Measurements from ENCODE around the gene BAG3. TPM values are rescaled to one million over a fixed set of nuclear protein-coding genes. Genes with fewer than 3 reads are reported as not detected.

The BAG3 gene
- total and polyA plus RNA-seq, 2 of the 8 experiments (the other 6 are each of a cell fraction or from before 2014, with no cell fraction given), result 3.5 to 13.3 TPM

- no peak overlapping the region for H3K56ac ChIP-seq (replicated peaks; ENCODE audit: insufficient read length, low read depth, low read length)
- H2BK120ac ChIP-seq (replicated peaks; ENCODE audit: low read depth, low read length), result no peak overlapping the region
- H3K27ac ChIP-seq (ENCODE audit: low read depth, low read length), result no peak overlapping the region
- H3K9ac ChIP-seq (replicated peaks in 1 of 4; ENCODE audit: extremely low read depth in 1 of 4, low read depth in 3 of 4, low read length in 3 of 4), result no peak overlapping the region
- no peak overlapping the region for H2BK20ac ChIP-seq (ENCODE audit: low read length)
- no peak overlapping the region for H2AFZ ChIP-seq (ENCODE audit: low read length)
- peaks cover 0 to 2% (median 0%) of the 10 kb centered on the region in 4 experiments; a peak in 2 of 7 replicates for H3K4me1 ChIP-seq (replicated peaks in 1 of 4; ENCODE audit: control insufficient read depth in 3 of 4, insufficient read depth in 4 of 4, low read length in 3 of 4)
- H3K79me1 ChIP-seq (ENCODE audit: low read depth, low read length), result no peaks in the 10 kb centered on the region
- H2BK15ac ChIP-seq (ENCODE audit: low read length), result no peak overlapping the region
- H3K4me3 ChIP-seq (ENCODE audit: extremely low read depth in 1 of 4, insufficient read depth in 2 of 4, low read depth in 3 of 4, low read length in 4 of 4), result no peak overlapping the region
- H2BK5ac ChIP-seq (ENCODE audit: low read depth, low read length), result no peak overlapping the region
- H4K8ac ChIP-seq (ENCODE audit: extremely low read depth, insufficient read depth, low read length), result no peak overlapping the region
- H4K91ac ChIP-seq (replicated peaks; ENCODE audit: insufficient read length, low read length), result no peak overlapping the region
- ChIA-PET CTCF (ENCODE audit: partially characterized antibody) (interaction anchor here (0.6 to 2.2 kb wide), 7 partner anchors 11 to 146 kb away, joined by 3 to 7 read pairs (median 5); partner anchors contain the start of gene INPP5F), POLR2A (ENCODE audit: partially characterized antibody) (interaction anchor here (0.5 to 3.2 kb wide), 7 partner anchors 11 to 106 kb away, joined by 3 to 11 read pairs (median 4); partner anchors contain the start of gene INPP5F)
- H3K9me3 ChIP-seq (ENCODE audit: insufficient read depth in 2 of 2, low read depth in 1 of 2, low read length in 1 of 2), result peaks cover 5 to 7% of the 10 kb centered on the region in 2 experiments; a peak in 2 of 4 replicates
- H3K14ac ChIP-seq (ENCODE audit: insufficient read length), result no peak overlapping the region
- H3K79me2 ChIP-seq (ENCODE audit: control insufficient read depth in 1 of 2, insufficient read depth in 2 of 2, low read length in 2 of 2), result no peaks in the 10 kb centered on the region
- DNase-seq (ENCODE audit: low read depth in 1 of 2, low spot score in 2 of 2), result no peak
- H4K5ac ChIP-seq (ENCODE audit: insufficient read length, low read depth, low read length), result no peak overlapping the region
- H3K4me2 ChIP-seq (ENCODE audit: insufficient read depth in 1 of 2, low read depth in 2 of 2, low read length in 2 of 2), result no peak overlapping the region
- H3K4ac ChIP-seq (replicated peaks; ENCODE audit: insufficient read length, low read depth, low read length), result no peak overlapping the region
- H3K36me3 ChIP-seq (ENCODE audit: control insufficient read depth in 2 of 4, insufficient read depth in 4 of 4, low read length in 3 of 4), result no peaks in the 10 kb centered on the region
- 92% methylated on average over 7 of the region's 7 CpGs; no CpG with 5 or more reads in 1 of the 2 experiments for WGBS, 2 experiments (ENCODE audit: extremely low coverage in 1 of 2, insufficient coverage in 1 of 2, insufficient read length in 1 of 2, insufficient replicate concordance in 2 of 2, low coverage in 1 of 2, low lambda C conversion rate in 2 of 2, missing lambda C conversion rate in 1 of 2)
- no peak overlapping the region for H3K18ac ChIP-seq (ENCODE audit: extremely low read depth, low read length)
- FAIRE-seq, result no peak
- H4K20me1 ChIP-seq (replicated peaks in 1 of 2; ENCODE audit: control insufficient read depth in 1 of 2, insufficient read depth in 2 of 2, low read length in 2 of 2), result no peaks in the 10 kb centered on the region
- no peaks in the 10 kb centered on the region for H3K23me2 ChIP-seq (ENCODE audit: low read depth, low read length)
- no peak overlapping the region for H3K23ac ChIP-seq (ENCODE audit: insufficient read length)
- no peaks in the 10 kb centered on the region for H3K27me3 ChIP-seq (replicated peaks in 1 of 4; ENCODE audit: control insufficient read depth in 3 of 4, extremely low read depth in 1 of 4, insufficient read depth in 3 of 4, low read length in 3 of 4)
- no peak overlapping the region for H2AK5ac ChIP-seq (ENCODE audit: low read depth, low read length)
- H2BK12ac ChIP-seq (ENCODE audit: low read depth, low read length), result no peak overlapping the region
- TF ChIP-seq KDM5A (IDR thresholded peaks at IDR 0.05; ENCODE audit: low read length) (no peak), HDAC6 (IDR thresholded peaks at IDR 0.05; ENCODE audit: low read depth, low read length) (no peak), TBP (IDR thresholded peaks at IDR 0.05; ENCODE audit: low read depth, low read length) (no peak), BACH1 (IDR thresholded peaks at IDR 0.05; ENCODE audit: low read length) (no peak), ATF3 (IDR thresholded peaks at IDR 0.05; ENCODE audit: insufficient read depth, low read depth, low read length) (no peak), MAFK (IDR thresholded peaks at IDR 0.05; ENCODE audit: low read depth, low read length) (no peak), NANOG (IDR thresholded peaks at IDR 0.05; ENCODE audit: insufficient read depth, low read depth, low read length, poor library complexity, severe bottlenecking) (no peak), SP2 (IDR thresholded peaks at IDR 0.05; ENCODE audit: low read length) (no peak), ASH2L (IDR thresholded peaks at IDR 0.05; ENCODE audit: low read length) (no peak), MAX (IDR thresholded peaks at IDR 0.05) (no peak), CBX5 (IDR thresholded peaks at IDR 0.05; ENCODE audit: low read depth, low read length) (no peak), SAP30 (IDR thresholded peaks at IDR 0.05; ENCODE audit: insufficient read depth, insufficient replicate concordance, low read length) (no peak)
These were observed 62.7 kb downstream of the BAG3 start for GRCh38 chr10:119713744-119714483.

All from H1 (cell line).